CD4-positive, alpha-beta T cell treated with Interleukin-6 for 4 hours (primary cell): ENCODE results near the gene CHST9.
"Not testable (repeated sequence)": the region's sequence is repeated elsewhere in the genome, so short reads cannot be mapped to it uniquely, and the experiment has no call there.

Experiments
- DNase-seq: peaks from one replicate; pipeline ENCODE4 v3.0.0-alpha.2; 2020; ENCODE audit warnings: mixed read lengths

Gene CHST9

DNA sequence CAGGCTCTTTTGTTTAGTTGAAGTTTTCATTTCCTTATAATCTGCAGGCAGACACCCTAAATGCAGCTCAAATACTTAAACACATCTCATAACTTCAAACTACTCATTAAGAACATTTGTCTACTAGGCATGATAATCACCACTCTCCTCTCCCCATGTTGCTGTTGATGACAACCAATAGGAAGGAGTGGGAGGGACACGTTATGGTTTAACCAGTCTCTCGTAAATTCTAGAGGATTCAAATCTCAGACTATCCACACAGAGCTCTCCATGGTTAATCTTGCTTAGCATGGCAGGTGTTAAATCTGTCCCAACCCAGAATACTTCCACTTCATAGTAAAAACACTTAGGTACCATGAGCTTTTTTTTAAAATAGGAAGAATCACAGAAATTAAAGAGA is 192.2 kb downstream of the CHST9 start:
- DNase-seq: no peak

DNA sequence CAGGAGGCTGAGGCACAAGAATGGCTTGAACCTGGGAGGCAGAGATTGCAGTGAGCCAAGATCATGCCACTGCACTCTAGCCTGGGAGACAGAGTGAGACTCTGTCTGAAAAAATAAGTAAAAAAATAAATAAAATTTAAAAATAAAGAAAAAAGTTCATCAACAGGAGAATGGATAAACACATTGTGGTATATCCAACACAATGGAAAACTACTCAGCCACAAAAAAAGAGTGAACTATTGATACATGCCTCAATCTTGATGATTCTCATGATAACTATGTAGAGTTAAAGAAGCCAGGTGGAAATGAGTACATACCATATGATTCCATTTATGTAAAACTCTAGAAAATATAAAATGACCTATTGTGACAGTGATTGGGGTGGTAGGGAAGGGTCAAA is 195.3 kb downstream of the CHST9 start:
- no peak for DNase-seq

DNA sequence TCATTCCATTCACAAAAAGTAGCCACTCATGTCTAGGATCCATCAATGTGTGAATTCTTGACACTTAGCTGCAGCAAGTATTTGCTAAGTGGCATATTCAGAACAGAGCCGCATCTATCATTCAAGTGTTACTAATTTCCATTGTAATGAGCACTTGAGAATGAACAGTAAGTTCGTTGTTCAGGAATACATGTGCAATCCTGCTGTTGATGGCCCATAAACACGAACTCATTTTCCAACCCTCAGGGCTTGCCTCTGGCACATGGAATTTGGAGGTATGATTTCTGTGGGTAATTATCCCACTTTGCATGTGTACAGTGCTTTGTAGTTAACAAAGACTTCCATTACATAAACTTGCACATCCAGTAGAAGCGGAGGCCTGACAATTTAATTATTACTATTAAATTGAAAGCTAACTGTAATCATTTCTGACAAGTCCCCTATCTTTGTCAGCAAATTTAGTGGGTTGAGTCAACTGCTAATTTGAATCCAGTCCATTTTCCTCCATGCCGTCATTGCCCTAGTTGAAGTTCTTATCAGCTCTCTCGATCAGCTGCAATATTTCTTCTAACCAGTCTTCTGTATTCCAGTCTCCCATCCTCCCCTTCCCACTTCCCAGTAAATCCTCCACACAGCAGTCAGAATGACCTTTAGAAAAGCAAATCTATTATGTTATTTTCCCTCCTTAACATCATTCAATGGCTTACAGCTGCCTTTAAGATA is 203.6 kb downstream of the CHST9 start:
- no peak for DNase-seq

DNA sequence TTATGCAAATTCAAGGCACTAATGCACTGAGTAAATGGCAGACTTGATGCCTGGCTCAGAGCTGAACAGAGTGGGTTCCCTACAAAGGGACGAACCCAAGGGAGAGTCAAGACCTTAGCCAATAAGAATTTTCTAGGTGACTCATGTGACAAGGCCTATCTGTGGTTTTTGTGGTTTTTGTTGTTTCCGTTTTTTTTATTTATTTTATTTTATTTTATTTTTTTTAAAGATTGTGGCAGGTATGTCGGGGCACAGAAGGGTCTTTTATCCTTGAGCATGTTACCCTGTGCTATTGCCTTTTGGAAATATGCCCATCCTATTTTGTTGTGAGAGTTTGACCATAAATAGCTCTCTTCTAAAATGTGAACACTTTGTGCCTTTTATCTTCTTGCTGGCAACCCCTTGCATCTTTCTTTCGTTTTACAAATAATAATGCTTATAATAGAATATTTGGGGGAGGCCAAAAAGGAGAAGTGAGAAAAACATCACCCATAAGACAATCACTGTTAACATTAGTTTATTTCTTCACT is 206.2 kb downstream of the CHST9 start:
- DNase-seq: no peak

DNA sequence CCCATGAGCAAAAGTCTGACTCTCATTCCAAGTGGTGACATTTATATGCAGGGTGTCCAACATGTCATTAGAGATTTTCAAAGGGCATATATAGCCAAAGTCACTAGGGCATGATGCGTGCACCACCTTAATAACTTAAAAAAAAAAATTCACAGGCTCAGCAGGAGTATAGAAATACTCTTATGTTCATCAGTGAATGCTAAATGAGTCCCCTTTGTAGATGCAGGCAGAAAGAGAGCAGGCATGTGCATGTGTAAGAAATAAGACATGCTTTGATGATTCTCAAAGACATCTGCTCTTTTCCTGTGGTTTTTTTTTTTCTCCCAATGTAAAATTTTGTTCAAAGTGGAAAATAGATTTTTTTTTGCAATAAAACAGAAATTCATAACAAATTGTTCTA is 207.3 kb downstream of the CHST9 start:
- DNase-seq: no peak

DNA sequence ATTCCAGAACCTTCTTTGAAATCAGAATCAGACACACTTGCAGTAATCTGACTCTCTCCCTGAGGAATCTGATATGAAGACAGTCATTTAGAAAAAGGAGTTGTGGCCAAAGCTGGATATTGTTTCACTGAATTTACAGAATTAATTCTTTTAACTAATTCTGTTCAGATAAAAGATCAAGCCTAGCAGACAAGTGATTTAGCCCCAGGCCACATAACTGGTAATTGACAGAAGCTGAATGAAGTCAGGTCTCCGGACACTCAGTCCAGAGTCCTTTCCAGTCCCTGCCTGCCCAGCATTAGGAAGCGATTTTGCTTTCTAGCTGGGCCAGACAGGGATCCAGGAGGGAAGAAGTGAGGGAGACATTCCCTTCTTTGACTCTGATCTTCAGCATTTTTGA is 208.9 kb downstream of the CHST9 start:
- DNase-seq: no peak

DNA sequence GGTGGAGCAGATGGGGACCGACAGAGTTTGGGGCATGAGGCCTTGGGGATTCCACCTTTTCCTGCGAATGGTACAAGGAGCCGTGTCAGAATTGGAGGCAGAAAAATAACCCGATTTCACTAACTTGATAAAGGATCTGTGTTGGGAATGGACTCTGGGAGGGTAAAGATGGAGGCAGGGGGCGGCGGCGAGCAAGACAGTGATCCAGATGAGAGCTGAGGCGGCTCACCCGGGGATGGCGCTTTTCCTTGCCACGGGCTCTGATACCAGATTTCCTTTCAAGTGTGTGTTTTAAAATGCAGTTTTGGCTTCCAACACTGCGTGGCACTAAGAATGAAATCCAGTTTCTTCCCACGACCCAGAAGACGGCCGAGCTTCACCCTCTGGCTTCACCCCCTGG is 212.6 kb downstream of the CHST9 start:
- not testable (repeated sequence) for DNase-seq

DNA sequence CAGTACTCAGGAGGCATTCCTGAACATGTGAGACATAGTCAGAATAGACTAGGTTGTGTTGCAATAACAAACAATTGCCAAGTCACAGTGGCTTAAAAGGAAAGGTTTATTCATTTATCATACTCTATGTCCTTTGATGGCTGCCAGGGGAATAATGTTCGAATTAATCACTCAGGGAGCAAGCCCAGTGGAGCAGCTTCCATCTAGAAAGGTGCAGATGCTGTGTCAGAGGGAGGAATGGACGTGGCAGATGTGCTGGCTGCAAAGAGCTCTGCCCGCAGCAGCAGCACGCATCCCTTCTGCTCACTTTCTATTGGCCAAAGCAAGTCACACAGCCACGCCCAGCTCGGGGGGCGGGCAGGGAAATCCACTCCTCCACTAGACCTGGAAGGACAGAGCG is 213.7 kb downstream of the CHST9 start:
- no peak for DNase-seq

DNA sequence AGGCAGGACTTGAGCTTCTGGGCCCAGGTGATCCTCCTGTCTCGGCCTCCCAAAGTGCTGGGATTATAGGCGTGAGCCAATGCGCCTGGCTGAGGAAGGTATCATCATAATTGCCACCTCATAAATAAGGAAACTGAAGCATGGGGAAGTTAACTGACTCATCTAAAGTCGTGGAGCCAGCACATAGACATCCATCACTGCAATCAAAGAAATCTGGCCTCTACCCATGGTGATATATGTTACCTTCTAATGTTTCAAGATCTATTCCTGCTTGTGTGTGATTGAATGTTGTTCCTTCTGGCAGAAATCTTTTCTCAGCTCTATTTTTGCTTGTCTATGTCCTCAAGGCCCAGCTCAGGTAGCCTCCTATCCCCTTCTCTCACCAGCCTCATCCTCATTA is 214.5 kb downstream of the CHST9 start:
- no peak for DNase-seq

DNA sequence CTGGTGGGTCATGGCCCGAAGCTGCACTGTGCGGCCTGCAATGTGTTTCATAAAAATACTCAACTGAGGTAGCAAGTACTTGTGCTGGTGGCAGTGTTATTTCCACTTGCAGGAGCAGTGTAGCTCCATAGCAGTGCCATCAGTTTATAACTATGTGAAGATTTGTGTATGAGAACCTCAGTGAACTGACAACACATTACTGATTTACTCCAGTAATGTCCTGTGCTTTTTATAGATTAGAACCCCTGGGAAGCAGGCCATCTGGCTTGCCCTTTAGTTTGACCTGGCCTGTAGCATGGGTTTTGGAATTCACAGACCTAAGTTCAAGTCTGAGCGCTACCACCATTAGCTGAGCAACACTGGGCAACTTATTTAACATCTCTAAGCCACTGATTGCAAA is 219.9 kb downstream of the CHST9 start:
- no peak for DNase-seq

DNA sequence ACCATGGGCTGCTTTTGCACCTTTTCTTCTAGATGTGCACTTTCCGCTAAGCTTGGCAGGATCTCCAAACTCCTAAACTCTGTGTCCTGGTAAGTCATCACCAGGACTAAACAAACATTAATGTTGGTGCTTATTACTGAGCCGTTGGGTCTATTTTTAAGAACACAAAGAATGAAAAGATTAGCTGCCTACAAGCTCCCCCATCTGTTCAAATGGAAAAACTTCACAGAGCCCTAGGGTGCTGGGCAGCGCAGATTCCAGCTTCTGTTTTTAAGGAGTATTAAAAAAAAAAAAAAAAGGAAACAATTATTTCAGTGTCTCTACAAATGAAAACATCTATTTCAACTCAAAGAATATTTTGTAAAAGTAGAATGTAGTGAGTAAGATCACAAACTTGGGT is 221.8 kb downstream of the CHST9 start:
- DNase-seq: no peak

DNA sequence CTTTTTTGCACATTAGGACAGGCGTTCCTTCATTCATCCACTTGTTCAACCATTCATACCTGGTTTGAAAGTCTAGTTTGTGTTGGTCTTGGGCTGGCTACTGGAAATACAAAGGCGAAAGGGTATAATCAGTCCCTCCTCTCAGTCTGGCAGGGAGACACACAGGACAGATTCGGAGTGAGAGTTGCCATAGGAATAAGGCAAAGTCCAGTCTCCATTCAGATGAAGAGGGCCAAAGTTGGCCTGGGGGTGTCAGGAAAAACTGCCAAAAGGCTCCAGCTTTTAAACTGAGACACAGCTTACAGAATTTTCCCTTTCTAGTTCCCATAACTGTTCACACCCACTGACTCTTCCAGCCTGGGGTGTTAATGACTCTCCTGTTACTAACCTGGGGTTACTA is 223.3 kb downstream of the CHST9 start:
- no peak for DNase-seq

DNA sequence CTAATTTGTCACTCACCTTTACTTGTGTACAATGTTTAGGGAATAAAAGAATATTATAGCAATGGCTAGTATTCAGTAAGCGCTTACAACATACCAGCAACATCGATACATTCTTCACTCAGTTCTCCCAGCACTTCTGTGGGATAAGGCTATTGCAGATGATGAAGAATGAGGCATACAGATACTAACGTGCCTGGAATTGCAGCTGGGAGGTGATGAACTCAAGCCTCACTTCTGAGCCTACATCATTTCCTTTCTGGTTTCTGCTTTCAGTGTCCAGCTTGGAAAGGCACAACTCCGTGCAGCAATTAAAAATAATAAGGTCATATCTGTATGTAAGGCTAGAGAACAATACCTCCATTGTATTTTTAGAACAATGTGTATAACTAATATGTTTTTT is 224.2 kb downstream of the CHST9 start:
- no peak for DNase-seq

DNA sequence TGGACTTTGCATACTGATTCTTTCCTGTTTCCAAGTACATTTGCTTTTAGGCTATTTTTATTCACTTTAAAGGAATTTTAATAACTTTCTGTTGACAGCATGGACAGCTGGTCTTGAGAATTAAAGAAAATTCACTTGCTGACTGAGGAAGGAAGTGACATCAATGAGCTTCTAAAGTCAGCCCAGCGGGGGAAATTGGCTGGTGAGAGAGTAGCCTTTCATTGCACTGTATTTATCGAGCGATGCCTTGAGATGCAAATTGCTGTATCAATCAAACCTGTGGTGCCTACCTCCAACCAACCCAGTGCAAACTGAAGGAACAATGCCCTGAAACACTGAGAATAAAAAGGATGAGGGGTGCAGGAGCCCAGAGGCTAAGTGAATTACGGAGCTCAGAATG is 228.2 kb downstream of the CHST9 start:
- no peak for DNase-seq

DNA sequence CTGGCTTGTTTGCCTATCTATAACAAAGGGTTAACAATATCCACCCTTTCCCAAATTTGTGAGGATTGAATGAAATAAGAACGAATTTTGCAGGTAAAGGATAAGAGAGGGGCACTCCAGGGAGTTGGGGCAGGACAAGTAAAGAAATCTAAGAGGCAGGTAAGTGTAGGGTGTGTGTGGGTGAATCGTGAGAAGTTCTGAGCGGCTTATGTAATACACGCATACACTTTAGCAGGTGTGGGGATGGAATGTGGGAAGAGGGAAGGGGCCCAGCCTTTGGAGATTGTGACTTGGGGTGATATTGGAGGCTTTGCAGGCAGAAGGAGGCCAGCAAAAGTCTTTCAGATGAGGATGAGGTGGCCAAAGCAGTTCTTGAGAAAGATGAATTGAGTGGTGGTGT is 236.4 kb downstream of the CHST9 start:
- no peak for DNase-seq

DNA sequence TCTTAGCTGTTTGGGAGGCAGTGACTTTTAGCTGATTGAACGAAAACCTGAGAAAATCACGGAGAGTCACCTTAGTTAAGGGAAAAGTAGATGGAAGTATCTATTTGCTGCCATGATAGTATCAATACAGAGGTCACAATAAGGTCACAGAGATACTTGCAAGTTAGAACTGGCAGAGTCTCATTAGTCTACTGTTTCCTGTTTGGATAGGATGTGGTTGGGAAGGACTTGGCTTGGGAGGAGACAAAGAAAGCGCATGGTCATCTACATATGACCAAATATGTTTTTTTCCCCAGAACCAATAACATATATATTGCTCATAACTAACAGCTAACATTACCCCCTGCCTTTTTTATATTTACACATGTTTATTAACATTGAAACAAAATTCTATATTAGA is 241.2 kb downstream of the CHST9 start:
- no peak for DNase-seq

DNA sequence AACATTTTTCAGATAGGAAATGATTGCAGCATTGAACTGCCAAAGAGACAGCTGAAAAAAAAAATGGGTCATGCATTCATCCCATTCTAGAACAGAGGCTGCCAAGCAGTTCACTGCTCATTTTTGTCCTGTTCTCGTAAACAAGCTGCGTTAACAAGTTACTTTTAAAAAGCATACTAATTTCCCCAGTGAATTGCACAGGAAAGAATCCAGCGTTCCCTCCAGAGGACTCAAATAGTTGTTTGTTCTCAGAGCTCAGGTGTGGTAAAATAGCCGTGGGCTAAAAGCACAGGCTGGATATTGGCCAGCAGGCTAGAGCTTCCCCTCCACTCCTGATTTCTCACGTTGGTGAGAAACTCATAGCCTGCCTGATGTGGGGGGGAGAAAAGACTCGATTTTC is 243.5 kb downstream of the CHST9 start:
- DNase-seq: no peak

DNA sequence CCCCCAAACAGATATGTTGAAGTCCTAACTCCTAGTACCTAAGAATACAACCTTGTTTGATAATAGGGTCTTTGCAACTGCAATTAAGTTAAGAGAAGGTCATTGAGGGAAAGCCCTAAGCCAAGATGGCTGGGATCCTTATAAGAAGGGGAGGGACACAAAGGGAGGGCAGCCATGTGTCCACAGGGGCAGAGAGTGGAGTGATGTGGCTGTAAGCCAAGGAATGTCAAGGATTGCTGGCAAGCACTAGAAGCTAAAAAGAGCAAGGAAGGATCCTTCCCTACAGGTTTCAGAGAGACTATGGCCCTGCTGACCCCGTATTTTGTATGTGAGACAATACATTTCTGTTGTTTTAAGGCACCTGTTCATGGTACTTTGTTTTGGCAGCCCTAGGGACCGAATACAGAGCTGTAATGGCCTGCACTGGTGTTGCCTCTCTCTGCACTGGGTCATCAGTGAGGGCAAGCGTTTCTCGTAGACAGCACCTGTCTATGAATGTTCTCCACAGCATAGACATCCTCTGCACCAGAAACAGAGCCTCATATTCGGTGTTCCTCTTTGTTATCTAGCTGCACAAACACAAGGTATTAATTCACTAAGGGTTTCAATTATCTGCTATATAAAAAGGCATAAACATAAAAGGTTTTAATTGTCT is 244.2 kb downstream of the CHST9 start:
- no peak for DNase-seq

DNA sequence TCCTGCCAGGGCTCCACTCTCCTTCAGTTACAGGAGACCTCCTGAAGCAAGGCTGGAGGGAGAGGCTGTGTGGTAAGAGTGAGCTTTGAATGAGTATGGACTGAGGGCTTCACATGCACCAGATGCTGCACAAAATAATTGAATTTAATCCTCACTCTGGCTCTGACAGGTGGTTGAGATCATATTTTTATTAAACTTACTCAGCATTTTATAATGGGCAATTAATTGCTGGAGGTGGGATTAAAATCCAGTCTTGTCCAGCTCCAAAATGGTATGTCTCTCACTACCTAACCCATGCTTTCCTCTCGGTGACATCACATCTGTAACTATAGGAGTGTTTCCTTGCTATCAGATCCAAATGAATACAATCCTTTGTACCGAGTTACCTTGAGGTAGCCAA is 253.4 kb downstream of the CHST9 start:
- DNase-seq: no peak

DNA sequence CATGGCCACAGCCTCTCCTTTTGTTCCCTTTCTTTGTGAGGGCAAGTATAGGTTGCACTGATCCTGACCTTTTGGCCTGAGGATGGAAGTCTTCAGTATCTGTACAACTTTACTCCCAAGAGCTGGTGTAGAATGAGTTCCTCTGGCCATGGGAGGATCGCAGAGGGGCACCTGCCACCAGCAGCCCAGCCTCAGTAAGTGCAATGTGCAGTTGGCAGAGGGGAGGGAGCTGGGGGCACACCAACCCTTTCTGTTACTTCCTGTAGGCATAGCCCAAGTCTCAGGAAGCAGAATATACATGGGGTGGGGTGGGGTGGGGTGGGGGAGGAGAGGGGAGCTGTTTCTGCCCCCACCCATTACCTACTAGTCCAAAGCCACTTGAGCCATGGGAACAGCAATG is 254.5 kb downstream of the CHST9 start:
- DNase-seq: no peak

DNA sequence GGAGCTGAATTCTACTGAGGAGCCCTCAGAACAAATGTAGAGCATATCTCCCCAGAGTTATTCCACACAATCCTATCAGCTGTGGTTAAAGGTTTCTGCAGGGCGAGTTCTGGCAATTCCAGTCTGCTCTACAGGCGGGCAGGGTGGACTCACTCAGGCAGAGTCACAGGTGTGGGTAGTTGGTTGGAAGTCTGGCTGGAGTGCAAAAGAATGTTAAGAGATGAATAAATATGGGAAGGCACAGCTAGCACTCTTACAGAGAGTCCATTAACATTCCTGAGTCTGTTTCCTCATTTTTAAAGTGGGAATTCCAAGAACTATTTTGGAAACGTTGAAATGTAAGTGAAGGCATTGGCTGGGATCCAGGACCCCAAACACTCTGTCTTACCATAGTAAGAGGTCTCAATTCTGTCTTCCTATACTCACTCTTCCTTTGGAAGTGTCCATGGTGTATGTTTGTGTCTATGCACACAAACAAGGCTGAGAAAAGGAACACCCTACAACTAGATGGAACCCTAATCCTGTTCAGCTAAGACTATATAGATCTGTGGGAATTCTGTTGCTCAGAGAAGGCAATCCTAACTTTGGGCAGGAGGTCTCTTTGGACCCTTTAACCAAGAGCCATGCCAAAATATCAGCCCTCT is 256.3 kb downstream of the CHST9 start:
- no peak for DNase-seq

DNA sequence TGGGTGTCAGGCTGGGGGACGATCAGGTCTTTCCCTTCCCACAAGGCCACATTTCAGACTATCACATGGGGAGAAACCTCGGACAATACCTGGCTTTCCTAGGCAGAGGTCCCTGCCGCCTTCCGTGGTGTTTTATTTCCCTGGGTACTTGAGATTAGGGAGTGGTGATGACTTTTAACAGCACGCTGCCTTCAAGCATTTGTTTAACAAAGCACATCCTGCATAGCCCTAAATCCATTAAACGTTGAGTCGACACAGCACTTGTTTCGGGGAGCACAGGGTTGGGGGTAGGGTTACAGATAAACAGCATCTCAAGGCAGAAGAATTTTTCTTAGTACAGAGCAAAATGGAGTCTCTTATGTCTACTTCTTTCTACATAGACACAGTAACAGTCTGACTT is 257.3 kb downstream of the CHST9 start:
- not testable (repeated sequence) for DNase-seq

DNA sequence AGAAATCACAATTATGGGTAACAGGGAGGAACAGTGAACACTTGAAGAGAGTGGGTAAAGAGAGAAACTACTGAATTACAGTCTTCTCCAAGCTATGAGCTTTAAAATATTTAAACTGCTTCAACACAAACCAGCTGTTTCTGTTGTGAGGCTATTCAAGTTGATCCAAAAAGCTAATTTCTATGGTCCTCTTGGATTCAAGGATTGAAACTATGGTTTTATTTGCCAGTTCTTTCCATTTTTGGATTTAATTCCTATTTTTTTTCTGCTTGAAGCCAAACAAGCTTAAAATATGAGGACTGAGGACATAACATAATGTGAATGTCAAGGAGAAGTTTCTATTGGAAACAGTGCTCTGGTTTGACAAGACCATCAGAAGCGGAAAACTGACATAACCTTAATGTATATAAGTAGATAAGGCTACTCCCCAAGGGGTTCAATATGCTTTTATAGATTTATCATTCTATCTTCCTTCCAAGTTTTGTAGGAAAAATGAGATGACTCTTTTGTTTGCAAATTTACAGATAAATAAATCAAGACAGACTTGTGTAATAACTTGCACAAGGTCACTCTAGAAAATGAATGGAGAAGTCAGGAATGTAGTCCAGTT is 258.9 kb downstream of the CHST9 start:
- DNase-seq: no peak

DNA sequence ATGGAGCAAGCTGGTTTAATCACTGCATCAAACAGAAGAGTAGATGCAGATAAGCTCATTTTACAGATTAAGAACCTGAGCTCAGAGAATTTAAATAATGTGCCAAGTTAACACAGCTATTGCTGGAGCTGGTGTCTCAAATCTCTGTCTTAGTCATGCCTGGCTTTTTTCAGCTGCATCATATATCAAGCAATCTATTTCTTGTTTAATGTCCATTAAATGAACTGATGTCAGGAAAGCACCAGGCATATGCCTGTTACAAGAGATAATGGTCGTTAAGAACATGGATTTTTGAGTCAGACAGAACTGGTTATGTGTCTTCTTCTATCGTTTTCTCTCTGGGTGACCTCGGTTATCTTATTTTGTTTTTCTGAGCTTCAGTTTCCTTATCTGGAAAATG is 259.8 kb downstream of the CHST9 start:
- DNase-seq: no peak
